SU-DHL-6 (cell line): ENCODE results near the gene GIMAP8.

Source experiments
- H2AFZ ChIP-seq: fragments of 200-600 bp; sonication (generic); 2 replicates; pipeline ENCODE4 v1.6.1; 2014; ENCODE audit warnings: low read depth, mild to moderate bottlenecking, moderate library complexity, mixed read lengths, antibody characterized with exemption, low read length; ENCODE audit not compliant: severe bottlenecking
- H3F3A ChIP-seq: fragments of 200-600 bp; shearing (Covaris generic); 2 replicates; pipeline ENCODE4 v1.6.0; 2016; ENCODE audit warnings: antibody characterized with exemption, mild to moderate bottlenecking; ENCODE audit not compliant: insufficient read depth
- H3K27ac ChIP-seq: fragments of 200-600 bp; sonication (generic); 2 replicates; pipeline ENCODE4 v1.5.1; 2016; ENCODE audit warnings: low read depth, mild to moderate bottlenecking, low read length, moderate library complexity, mixed read lengths
- H3K27me3 ChIP-seq: fragments of 200-600 bp; sonication (generic), shearing (Covaris generic); 2 replicates; pipeline ENCODE4 v1.6.0; 2014; ENCODE audit warnings: mild to moderate bottlenecking, low read length
- H3K36me3 ChIP-seq: fragments of 200-600 bp; sonication (generic); 2 replicates; pipeline ENCODE4 v1.6.1; 2014; ENCODE audit warnings: mild to moderate bottlenecking, low read length, mixed read lengths
- H3K4me2 ChIP-seq: fragments of 300-600, 200-600 bp; shearing (Covaris generic), sonication (generic); 2 replicates; pipeline ENCODE4 v1.6.0; 2014; ENCODE audit warnings: low read length, low read depth, mild to moderate bottlenecking; ENCODE audit not compliant: poor library complexity, severe bottlenecking
- H3K4me3 ChIP-seq: fragments of 200-600 bp; sonication (generic); 2 replicates; pipeline ENCODE4 v1.5.1; 2014; ENCODE audit warnings: antibody characterized with exemption, low read length, mild to moderate bottlenecking, mixed read lengths; ENCODE audit not compliant: insufficient read depth, poor library complexity, severe bottlenecking
- H3K79me2 ChIP-seq: fragments of 200-600 bp; sonication (generic); 2 replicates; pipeline ENCODE4 v1.6.1; 2014; ENCODE audit warnings: mild to moderate bottlenecking, low read length, moderate library complexity; ENCODE audit not compliant: insufficient read depth
- H3K9ac ChIP-seq: fragments of 200-600 bp; sonication (generic); 2 replicates; pipeline ENCODE4 v1.7.0; 2014; ENCODE audit warnings: mild to moderate bottlenecking, low read length
- H3K9me2 ChIP-seq: fragments of 200-600 bp; sonication (generic); replicated peaks from 2 replicates; pipeline ENCODE4 v1.6.1; 2014; ENCODE audit warnings: low read length; ENCODE audit not compliant: insufficient read depth
- H3K9me3 ChIP-seq: fragments of 200-600 bp; sonication (generic); 2 replicates; pipeline ENCODE4 v1.6.1; 2014; ENCODE audit warnings: low read length, mixed read lengths; ENCODE audit not compliant: insufficient read depth
- H4K20me1 ChIP-seq: fragments of 200-600 bp; sonication (generic); 2 replicates; pipeline ENCODE4 v1.6.1; 2014; ENCODE audit warnings: low read depth, mild to moderate bottlenecking, antibody characterized with exemption, low read length, moderate library complexity, mixed read lengths
- CTCF ChIP-seq: fragments of 200-600 bp; sonication (generic); IDR thresholded peaks from one replicate; pipeline ENCODE4 v1.5.1; 2017; ENCODE audit warnings: antibody characterized with exemption, mild to moderate bottlenecking, low read length, moderate library complexity; ENCODE audit not compliant: insufficient read depth, poor library complexity, severe bottlenecking
- EZH2phosphoT487 ChIP-seq: fragments of 200-600 bp; sonication (generic), shearing (Covaris generic); conservative IDR thresholded peaks from 2 replicates; pipeline ENCODE4 v1.6.1; 2018; ENCODE audit warnings: mild to moderate bottlenecking, antibody characterized with exemption, low read length, moderate library complexity, mixed read lengths

GIMAP8 gene

GRCh38 chr7:150476285-150476684 lies 25.9 kb downstream of the GIMAP8 start:
- Histone ChIP-seq H3K27ac (no peak overlapping the region), H3K4me2 (no peak overlapping the region), H3K36me3 (no peaks in the 10 kb centered on the region), H3F3A (no peaks in the 10 kb centered on the region), H3K4me3 (no peak overlapping the region), H3K9me3 (no peaks in the 10 kb centered on the region), H3K9ac (no peak overlapping the region), H4K20me1 (no peaks in the 10 kb centered on the region), H3K79me2 (no peaks in the 10 kb centered on the region), H2AFZ (no peak overlapping the region), H3K27me3 (no peaks in the 10 kb centered on the region), H3K9me2 (no peaks in the 10 kb centered on the region)
- no peak for TF ChIP-seq EZH2phosphoT487
- no peak for TF ChIP-seq CTCF

GRCh38 chr7:150476819-150477631 lies 26.6 kb downstream of the GIMAP8 start:
- TF ChIP-seq EZH2phosphoT487: no peak
- TF ChIP-seq CTCF: no peak
- no peaks in the 10 kb centered on the region for H3K79me2 ChIP-seq
- no peaks in the 10 kb centered on the region for H3K36me3 ChIP-seq
- no peak overlapping the region for H3K4me2 ChIP-seq
- H3F3A ChIP-seq: no peaks in the 10 kb centered on the region
- H3K9ac ChIP-seq: no peak overlapping the region
- no peak overlapping the region for H2AFZ ChIP-seq
- H3K27ac ChIP-seq: no peak overlapping the region
- H4K20me1 ChIP-seq: no peaks in the 10 kb centered on the region
- no peaks in the 10 kb centered on the region for H3K27me3 ChIP-seq
- no peaks in the 10 kb centered on the region for H3K9me2 ChIP-seq
- H3K4me3 ChIP-seq: no peak overlapping the region
- no peaks in the 10 kb centered on the region for H3K9me3 ChIP-seq

- Histone ChIP-seq H3K9ac (no peak overlapping the region), H3K4me2 (no peak overlapping the region), H2AFZ (no peak overlapping the region), H3K79me2 (no peaks in the 10 kb centered on the region), H3K27ac (no peak overlapping the region), H3K9me2 (no peaks in the 10 kb centered on the region), H3F3A (no peaks in the 10 kb centered on the region), H3K9me3 (no peaks in the 10 kb centered on the region), H4K20me1 (no peaks in the 10 kb centered on the region), H3K36me3 (no peaks in the 10 kb centered on the region), H3K27me3 (no peaks in the 10 kb centered on the region), H3K4me3 (no peak overlapping the region)
- no peak for TF ChIP-seq CTCF
- TF ChIP-seq EZH2phosphoT487: no peak
Observed at GRCh38 chr7:150479023-150479716, 28.7 kb downstream of the GIMAP8 start.
